SK-N-DZ (cell line): ENCODE measurements around the gene HEMGN.

Experiments used
- DNase-seq: peaks from one replicate; pipeline ENCODE4 v3.0.0-alpha.2; 2015; ENCODE audit warnings: low spot score
- small RNA-seq, 2 experiments: library from RNA; depleted of rRNA; stranded (forward); fragments of <200 nt; gene quantifications; one replicate each; pipeline ENCODE3, GENCODE V24; 2014

The HEMGN gene

DNA sequence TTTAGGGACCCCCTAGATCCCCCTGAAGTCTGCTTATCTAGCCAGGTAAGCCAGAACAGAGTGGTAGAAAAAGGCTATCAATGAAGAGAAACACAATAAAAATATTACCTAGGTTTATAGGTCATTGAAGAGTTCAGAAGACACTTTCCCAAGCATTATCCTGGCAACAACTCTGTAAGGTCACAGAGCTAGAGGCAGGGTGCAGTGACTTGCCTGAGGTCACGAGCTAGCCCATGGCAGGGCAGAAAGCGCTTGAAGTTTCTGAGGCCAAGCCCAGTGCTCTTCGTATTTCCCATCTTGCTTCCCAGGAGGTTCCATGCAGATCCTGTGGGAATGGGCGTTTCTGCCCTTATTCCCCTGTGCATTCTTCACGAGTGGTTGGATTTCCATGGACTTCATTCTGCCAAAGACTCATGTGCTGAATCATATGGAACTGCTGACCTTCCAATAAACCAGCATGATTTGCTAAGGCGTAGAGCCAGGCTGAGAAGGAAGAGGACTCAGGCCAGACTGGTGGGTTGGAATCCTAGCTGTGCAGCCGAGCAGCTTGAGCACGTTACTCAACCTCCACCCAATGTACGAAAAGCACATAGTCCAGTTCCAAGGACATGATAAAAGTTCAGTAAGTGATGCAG, 37.8 kb downstream of the HEMGN start:
- DNase-seq = no peak

DNA sequence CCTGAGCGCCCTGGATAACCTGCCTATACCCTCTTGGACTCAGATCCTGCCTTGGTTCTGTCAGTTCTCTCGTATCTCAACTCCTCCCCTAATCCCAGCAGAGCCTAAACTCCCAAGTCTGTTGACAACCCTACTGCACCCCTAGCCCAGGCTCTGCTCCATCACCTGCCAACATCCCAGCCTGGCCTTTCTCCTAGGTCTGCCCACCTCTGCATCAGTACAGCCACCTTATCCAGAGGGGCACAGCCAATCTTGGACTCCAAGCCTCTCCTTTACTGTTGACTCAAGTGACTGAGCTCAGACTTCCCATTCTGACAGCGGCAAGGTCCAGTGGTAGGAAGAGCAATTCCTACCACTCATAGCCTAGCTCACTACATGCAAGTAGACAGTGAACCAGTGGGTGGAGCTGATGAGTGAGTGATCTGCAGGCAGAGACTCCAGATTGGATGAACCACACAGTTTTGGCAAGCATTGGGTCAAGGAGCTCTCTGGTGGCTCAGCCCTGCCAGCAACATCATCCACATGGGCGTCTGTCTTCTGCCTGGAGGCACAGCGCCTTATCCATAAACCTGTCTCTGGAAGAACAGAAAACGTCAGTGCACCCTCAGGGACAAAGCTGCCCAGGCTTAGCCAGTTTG, 42.2 kb downstream of the HEMGN start:
- no peak for DNase-seq

DNA sequence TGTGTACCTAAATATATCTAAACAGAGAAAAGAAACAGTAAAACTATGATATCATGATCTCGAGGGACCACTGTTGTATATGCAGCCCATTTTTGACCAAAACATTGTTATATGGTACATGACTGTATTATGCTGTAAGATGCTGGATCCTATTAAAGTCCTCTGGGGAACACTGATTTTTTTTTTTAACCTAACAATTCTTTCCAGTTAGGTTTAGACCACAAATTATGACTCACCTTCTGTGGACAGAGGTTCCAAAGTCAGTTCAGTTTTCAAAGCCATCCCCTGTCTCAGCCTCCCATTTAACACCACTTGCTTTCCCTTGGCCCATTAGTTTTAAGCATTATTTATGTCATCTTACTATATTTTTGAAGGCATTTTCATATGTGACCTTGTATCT, 42.8 kb downstream of the HEMGN start:
- no peak for DNase-seq

DNA sequence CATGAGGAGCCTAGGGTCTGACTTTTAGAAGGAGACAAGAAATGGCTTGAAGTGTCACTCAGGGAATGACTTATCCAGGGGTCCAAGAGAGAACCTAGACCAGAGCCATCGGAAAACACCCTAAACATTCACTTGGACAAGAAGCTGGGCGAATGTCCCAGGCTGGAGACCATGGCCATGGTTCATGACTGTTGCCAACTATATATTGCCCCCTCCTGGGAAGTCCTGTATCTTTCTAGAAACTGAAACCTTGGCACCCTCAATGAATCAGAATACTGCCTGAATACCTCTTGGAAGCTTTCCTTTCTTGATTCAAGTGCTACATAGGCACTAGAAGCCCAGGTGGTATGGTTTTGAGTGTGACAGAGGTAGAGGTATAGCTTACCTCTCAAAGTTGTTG, 45.6 kb downstream of the HEMGN start:
- DNase-seq = no peak

DNA sequence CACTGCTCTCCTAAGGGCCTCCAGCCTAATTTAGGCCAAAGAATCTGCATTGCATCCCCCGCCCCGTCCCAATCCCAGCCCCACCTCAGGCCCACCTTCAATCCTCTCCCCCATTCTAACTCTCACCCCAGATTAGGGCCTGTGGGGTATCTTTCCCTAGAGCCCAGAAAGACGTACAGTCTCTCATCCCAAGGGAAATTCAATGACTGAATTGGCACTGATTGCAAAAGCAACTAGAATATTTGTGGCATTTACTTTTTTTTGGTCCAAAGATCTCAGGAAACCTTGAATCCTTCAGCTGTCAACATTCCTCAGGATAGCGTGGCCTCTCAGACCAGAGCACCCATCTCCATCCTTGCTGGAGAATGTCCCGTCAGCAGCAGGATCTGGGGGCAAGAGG, 46.2 kb downstream of the HEMGN start:
- no peak for DNase-seq

DNA sequence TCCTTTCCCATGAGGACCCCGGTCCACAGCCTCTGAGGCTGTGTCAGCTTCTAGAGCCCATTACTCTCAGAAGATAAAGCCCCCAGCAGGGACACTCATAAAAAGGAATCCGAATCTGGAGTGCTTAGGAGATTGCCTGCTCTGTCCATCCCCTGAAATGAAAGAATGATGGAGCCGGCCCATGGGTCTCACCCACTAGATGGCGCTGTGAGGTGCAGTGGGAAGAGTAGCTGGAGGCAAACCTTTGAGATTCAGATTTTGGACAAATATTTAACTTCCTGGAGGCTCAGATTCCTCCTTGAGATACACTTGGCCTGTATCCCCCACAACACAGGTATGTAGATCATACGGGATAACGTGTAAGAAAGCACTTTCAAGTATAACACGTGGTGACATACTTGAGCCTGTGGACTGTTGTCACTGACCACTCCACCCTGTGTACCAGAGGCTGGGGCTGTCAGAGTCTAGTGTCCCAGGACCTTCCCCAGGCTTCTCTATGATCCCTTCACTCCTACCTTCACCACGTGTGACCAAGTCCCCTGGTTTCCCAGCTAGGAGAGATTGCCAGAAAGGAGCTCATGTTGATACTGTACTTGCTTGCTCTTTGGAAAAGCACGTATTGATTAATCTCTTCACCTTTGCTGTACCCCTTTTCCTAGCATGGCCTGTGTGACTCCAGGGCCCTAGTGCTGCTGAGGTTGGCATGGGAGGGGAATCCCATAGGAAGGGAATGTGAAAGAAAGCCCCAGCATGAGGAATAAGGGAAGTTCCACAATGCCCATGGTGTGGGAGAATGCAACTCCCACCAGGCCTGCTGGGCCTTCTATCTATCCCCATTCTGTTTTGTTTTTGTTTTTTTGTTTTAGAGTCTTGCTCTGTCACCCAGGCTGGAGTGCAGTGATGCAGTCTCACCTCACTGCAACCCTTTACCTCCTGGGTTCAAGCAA, 47.8 kb downstream of the HEMGN start:
- no peak for DNase-seq

DNA sequence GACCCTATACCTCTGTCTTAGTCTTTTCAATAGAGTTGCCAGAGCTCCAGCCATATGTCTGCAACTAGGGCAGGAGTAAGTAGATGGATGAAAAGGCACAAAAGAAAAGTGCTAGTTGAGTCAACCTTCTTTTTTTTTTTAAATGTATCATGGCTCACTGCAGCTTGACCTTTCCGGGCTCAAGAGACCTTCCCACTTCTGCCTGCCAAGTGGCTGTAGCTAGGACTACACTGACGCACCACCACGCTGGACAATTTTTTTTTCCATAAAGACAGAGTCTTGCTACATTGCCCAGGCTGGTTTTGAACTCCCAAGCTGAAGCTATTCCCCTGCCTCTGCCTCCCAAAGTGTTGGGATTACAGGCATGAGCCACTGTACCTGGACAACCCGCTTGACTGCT, 57.6 kb downstream of the HEMGN start:
- no peak for DNase-seq

Small RNA genes within 50 kb of the gene (small RNA-seq; reads per million reads assigned to genes)
- 0 reads per million in 2 experiments for gene RF00019
